ENCODE measurements around the gene PMCH. TPM values are rescaled to one million over a fixed set of nuclear protein-coding genes. Genes with fewer than 3 reads are reported as not detected.

The PMCH gene
- total RNA-seq, 6 experiments from 2014 or later = not detected

DNA sequence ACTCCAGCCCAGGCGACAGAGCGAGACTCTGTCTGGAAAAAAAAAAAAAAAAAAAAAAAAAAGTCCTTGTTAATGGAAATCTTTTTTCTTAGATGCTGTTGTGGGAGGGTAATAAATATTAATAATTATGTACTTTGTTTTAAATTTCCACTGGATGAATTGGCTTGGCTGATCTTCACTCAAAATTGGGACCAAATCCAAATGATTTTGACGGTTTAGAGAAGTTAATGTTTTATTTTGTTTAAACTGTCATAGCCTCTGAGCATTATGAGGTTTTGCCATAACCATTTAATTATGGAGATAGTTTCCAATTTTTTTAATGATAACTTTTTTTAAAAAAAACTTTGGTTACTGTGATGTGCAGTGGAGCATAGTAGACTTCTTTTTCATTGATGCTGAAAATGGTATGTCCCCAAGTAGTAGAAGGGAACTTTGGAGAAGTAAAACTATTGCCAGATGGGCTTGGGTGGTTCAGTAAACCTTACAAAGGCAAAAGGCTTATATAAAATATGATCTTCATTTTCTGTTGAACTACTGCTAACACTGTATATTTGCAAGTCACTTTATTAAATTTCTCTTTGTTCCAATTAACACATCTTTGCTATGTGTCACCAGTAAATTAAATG, 3.9 kb upstream of the PMCH start:
- WGBS (ENCODE audit: insufficient coverage, low coverage, low lambda C conversion rate, missing lambda C conversion rate) = 57% methylated on average over 3 of the region's 3 CpGs
- TF ChIP-seq, protein P1, sequence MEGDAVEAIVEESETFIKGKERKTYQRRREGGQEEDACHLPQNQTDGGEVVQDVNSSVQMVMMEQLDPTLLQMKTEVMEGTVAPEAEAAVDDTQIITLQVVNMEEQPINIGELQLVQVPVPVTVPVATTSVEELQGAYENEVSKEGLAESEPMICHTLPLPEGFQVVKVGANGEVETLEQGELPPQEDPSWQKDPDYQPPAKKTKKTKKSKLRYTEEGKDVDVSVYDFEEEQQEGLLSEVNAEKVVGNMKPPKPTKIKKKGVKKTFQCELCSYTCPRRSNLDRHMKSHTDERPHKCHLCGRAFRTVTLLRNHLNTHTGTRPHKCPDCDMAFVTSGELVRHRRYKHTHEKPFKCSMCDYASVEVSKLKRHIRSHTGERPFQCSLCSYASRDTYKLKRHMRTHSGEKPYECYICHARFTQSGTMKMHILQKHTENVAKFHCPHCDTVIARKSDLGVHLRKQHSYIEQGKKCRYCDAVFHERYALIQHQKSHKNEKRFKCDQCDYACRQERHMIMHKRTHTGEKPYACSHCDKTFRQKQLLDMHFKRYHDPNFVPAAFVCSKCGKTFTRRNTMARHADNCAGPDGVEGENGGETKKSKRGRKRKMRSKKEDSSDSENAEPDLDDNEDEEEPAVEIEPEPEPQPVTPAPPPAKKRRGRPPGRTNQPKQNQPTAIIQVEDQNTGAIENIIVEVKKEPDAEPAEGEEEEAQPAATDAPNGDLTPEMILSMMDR (IDR thresholded peaks at IDR 0.05) = no peak
- no peak for TF ChIP-seq POLR2A (IDR thresholded peaks at IDR 0.05)
- Histone ChIP-seq H3K36me3 (no peaks in the 10 kb centered on the region), H3K4me1 (no peaks in the 10 kb centered on the region), H3K9me3 (no peaks in the 10 kb centered on the region), H3K27ac (no peak overlapping the region), H3K27me3 (no peaks in the 10 kb centered on the region), H3K4me3 (no peak overlapping the region)
- intact Hi-C loops (cut with DNase I) = no loop called here
- ATAC-seq (no peak), DNase-seq (no peak)

GRCh38 chr12:102195826-102196225, 1.8 kb downstream of the PMCH start:
- Histone ChIP-seq H3K9me3 (no peaks in the 10 kb centered on the region), H3K4me1 (no peaks in the 10 kb centered on the region), H3K36me3 (no peaks in the 10 kb centered on the region), H3K4me3 (no peak overlapping the region), H3K27me3 (no peaks in the 10 kb centered on the region), H3K27ac (no peak overlapping the region)
- intact Hi-C loops (cut with DNase I) = no loop called here
- WGBS (ENCODE audit: insufficient coverage, low coverage, low lambda C conversion rate, missing lambda C conversion rate) = 80% methylated on average over 4 of the region's 4 CpGs
- DNase-seq (no peak), ATAC-seq (no peak)
- TF ChIP-seq POLR2A (IDR thresholded peaks at IDR 0.05) = no peak
- TF ChIP-seq, protein P1 (IDR thresholded peaks at IDR 0.05) = no peak

DNA sequence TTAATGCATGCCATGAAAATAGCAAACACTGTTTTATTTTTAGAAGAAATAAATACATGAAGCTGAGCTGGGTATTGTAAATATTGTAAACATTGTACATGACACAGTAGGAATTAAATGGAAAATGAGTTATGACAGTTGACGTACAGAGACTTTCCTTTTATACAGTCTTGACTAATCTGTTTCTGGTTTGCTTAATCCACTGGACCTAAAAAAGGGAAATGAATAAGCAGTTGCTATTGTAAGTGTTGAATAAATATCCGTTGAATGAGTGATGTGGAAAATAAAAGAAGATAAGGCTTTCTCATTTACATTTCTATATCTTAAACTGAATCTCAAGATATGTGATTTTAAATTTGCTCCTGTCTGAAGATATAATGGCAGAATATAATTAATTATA, 15.0 kb downstream of the PMCH start:
- Histone ChIP-seq H3K27me3 (no peaks in the 10 kb centered on the region), H3K4me1 (no peaks in the 10 kb centered on the region), H3K4me3 (no peak overlapping the region), H3K27ac (no peak overlapping the region), H3K36me3 (no peaks in the 10 kb centered on the region), H3K9me3 (no peaks in the 10 kb centered on the region)
- no peak for DNase-seq
- intact Hi-C loops (cut with DNase I) = no loop called here
- ATAC-seq = no peak
- WGBS (ENCODE audit: insufficient coverage, low coverage, low lambda C conversion rate, missing lambda C conversion rate) = 54% methylated on average over 2 of the region's 2 CpGs
- no peak for TF ChIP-seq POLR2A (IDR thresholded peaks at IDR 0.05)
- TF ChIP-seq, protein P1 (IDR thresholded peaks at IDR 0.05) = no peak

DNA sequence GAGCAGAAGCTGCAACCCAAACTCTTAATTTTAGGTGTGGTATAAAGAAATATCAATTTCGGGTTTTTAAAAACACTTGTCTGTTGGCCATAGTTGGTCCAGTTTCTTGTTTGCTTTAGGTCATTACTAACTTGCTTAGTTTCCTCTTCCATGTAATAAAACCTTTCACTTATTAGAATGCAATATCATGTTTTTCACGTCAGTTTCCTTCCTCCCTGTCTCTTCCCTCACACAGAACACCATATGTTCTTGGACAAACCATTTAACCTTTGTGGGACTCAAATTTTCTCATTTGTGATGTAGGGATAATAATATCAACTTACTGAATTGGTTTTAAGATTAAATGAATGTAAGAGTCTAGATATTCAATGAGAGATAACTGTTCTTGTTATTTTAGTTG, 22.9 kb downstream of the PMCH start:
- Histone ChIP-seq H3K9me3 (no peaks in the 10 kb centered on the region), H3K27me3 (no peaks in the 10 kb centered on the region), H3K4me3 (no peak overlapping the region), H3K27ac (no peak overlapping the region), H3K36me3 (no peaks in the 10 kb centered on the region), H3K4me1 (no peaks in the 10 kb centered on the region)
- intact Hi-C loops (cut with DNase I) = no loop called here
- DNase-seq (no peak), ATAC-seq (no peak)
- no peak for TF ChIP-seq POLR2A (IDR thresholded peaks at IDR 0.05)
- TF ChIP-seq, protein P1 (IDR thresholded peaks at IDR 0.05) = no peak
- WGBS (ENCODE audit: insufficient coverage, low coverage, low lambda C conversion rate, missing lambda C conversion rate) = 79% methylated on average over 2 of the region's 2 CpGs

- intact Hi-C loops (cut with DNase I) = no loop called here
- WGBS (ENCODE audit: insufficient coverage, low coverage, low lambda C conversion rate, missing lambda C conversion rate) = 85% methylated on average over 2 of the region's 2 CpGs
- ATAC-seq = no peak
These were observed 23.5 kb downstream of the PMCH start for GRCh38 chr12:102174117-102174516.

More at GRCh38 chr12:102174117-102174516, 23.5 kb downstream of the PMCH start:
- TF ChIP-seq, protein P1 (IDR thresholded peaks at IDR 0.05) = no peak
- no peak for TF ChIP-seq POLR2A (IDR thresholded peaks at IDR 0.05)
- no peaks in the 10 kb centered on the region for H3K27me3 ChIP-seq
- no peaks in the 10 kb centered on the region for H3K36me3 ChIP-seq
- no peak for DNase-seq
- no peaks in the 10 kb centered on the region for H3K9me3 ChIP-seq
- no peak overlapping the region for H3K27ac ChIP-seq
- no peak overlapping the region for H3K4me3 ChIP-seq
- no peaks in the 10 kb centered on the region for H3K4me1 ChIP-seq

Measured in right lobe of liver (tissue), 6 donors.